ENCODE measurements around the gene GMPR2. TPM values are rescaled to one million over a fixed set of nuclear protein-coding genes. Genes with fewer than 3 reads are reported as not detected.

Gene GMPR2
- total RNA-seq, 2 donors from 2014 or later, result 54.5 to 106 TPM

DNA sequence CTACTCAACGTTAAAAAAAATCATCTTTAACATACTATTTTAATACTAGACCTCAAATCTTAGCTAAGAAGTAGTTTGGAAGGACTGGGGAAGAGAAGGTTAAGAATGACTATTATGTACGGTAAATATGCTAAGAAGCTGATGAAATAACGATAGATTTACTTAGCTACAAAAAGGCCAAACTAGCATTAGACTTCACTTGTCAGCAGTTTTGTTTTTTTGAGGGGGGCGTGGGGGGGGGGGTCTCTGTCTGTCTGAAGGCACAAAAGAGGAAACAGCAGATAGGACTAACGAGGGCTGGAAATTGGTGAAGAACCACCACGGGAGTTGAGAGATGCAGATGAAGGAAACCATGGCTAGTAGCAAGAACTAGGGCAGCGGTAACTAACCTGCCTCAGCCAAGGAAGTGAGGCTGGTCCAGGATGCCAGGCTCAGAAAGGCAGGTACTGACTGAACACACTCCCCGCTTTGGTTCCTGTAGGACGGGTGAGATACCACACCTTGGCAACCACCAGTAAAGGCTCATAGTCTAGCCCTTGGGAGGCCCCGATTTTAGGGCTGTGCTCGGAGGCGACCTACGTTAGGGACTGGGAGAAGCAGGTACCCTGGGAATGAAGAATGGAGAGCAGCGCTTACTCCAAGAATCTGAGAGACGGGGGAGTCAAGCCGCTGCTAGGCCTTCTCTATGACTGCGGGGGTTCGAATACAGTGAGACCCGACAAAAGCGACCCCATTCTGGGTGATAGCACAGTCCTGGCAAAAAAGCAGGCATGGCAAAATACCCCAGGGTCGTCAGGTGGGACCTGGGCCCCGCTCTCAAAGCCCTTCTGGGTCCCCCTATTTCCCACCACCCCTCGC, 1.2 kb upstream of the GMPR2 start:
- Histone ChIP-seq H3K36me3 (peaks cover 0 to 6% of the 10 kb centered on the region in 2 donors), H3K4me1 (replicated peaks) (peaks cover 7% of the 10 kb centered on the region), H3K9me3 (no peaks in the 10 kb centered on the region), H3K27me3 (replicated peaks; ENCODE audit: insufficient read depth) (no peaks in the 10 kb centered on the region), H3K27ac (peak overlapping the region; percentile 83 to 88), H3K4me3 (peak overlapping the region; percentile 71 to 72)
- TF ChIP-seq POLR2A (IDR thresholded peaks at IDR 0.05) (no peak), POLR2AphosphoS5 (IDR thresholded peaks at IDR 0.05) (no peak), CTCF (IDR thresholded peaks at IDR 0.05) (no peak)
- DNase-seq (ENCODE audit: low spot score), result no peak
- intact Hi-C loops (cut with DNase I), result loop anchor here (1.0 kb wide), 1 partner anchor 16 kb away; no protein-coding TSS in a partner anchor
- WGBS, result 11% methylated on average over 23 of the region's 23 CpGs

- Histone ChIP-seq H3K9me3 (no peaks in the 10 kb centered on the region), H3K27me3 (replicated peaks; ENCODE audit: insufficient read depth) (no peaks in the 10 kb centered on the region), H3K27ac (peak within 1 kb of the TSS; percentile 83 to 88), H3K36me3 (peaks cover 1 to 6% of the 10 kb centered on the region in 2 donors), H3K4me1 (replicated peaks) (peaks cover 7% of the 10 kb centered on the region), H3K4me3 (peak within 1 kb of the TSS; percentile 71 to 72)
- intact Hi-C loops (cut with DNase I), result no loop called here
- WGBS, result 0% methylated on average over 27 of the region's 30 CpGs
- DNase-seq (ENCODE audit: low spot score), result peak; percentile 90
- TF ChIP-seq POLR2A (IDR thresholded peaks at IDR 0.05), result peak; percentile 43
- peak in 1 of 4 experiments; percentile 7 for TF ChIP-seq CTCF (IDR thresholded peaks at IDR 0.05)
- TF ChIP-seq POLR2AphosphoS5 (IDR thresholded peaks at IDR 0.05), result no peak
Measured at GRCh38 chr14:24232121-24232644, 546 bp upstream of the GMPR2 start, which contains the start of gene NEDD8. TSS of gene NEDD8 (minus strand) at chr14:24232367. CDS start at chr14:24232267, 100 bp downstream.

GRCh38 chr14:24233538-24233866, 773 bp downstream of the GMPR2 start:
- H3K4me1 ChIP-seq (replicated peaks), result peaks cover 7% of the 10 kb centered on the region
- H3K27me3 ChIP-seq (replicated peaks; ENCODE audit: insufficient read depth), result no peaks in the 10 kb centered on the region
- no peaks in the 10 kb centered on the region for H3K9me3 ChIP-seq
- TF ChIP-seq POLR2A (IDR thresholded peaks at IDR 0.05), result no peak
- TF ChIP-seq CTCF (IDR thresholded peaks at IDR 0.05), result no peak
- TF ChIP-seq POLR2AphosphoS5 (IDR thresholded peaks at IDR 0.05), result no peak
- H3K36me3 ChIP-seq, result peaks cover 3 to 6% of the 10 kb centered on the region in 2 donors
- DNase-seq (ENCODE audit: low spot score), result no peak
- peak overlapping the region; percentile 83 to 88 for H3K27ac ChIP-seq
- intact Hi-C loops (cut with DNase I), result no loop called here
- WGBS, result 58% methylated on average over 2 of the region's 2 CpGs
- H3K4me3 ChIP-seq, result peak overlapping the region; percentile 71 to 72

DNA sequence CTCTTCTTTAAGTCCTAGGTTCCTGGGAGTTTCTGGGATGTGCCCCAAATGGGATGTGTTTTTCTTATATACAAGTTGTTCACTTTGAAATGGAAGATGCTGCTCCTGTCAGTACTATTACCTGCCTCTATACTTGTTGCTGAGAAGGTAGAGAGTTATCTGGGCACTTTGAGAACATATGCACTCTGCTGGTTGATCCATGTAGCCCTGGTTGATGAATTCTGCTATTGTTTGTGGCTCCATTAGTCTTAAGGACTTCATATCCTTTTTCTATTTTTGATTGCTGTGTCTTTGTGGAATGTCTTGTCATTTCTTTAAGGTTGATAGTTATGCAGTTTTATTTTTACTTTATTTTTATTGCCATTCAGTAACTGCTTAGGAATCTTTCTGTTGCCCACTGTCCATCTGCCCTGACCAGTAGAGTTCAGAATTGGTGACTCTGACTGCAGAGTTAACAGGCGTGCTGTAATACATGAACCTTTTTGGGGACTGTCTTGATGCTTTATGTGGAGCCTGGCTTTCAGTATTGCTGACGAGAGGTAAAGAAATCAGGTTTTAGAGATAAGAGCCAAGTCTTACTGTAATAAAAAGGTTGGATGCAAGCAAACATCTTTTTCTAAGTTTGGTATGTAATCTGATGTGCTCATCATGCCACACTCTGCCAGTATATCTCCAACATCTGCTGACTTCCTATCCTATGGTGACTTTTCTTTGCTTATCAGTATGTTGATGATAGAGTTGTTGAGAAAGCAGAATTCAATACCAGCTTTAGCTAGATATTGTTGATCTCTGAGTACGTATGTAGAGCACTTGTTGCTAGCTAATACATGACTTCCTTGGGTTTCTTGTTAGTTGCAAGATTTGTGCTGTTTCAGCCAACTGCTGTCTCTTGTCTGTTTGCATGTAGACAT, 1.6 kb downstream of the GMPR2 start:
- 86% methylated on average over 3 of the region's 3 CpGs for WGBS
- Histone ChIP-seq H3K36me3 (peaks cover 3 to 6% of the 10 kb centered on the region in 2 donors), H3K4me3 (no peak overlapping the region), H3K27me3 (replicated peaks; ENCODE audit: insufficient read depth) (no peaks in the 10 kb centered on the region), H3K4me1 (replicated peaks) (peaks cover 7% of the 10 kb centered on the region), H3K9me3 (no peaks in the 10 kb centered on the region), H3K27ac (no peak overlapping the region)
- no peak for DNase-seq (ENCODE audit: low spot score)
- TF ChIP-seq POLR2A (IDR thresholded peaks at IDR 0.05), result no peak
- no peak for TF ChIP-seq POLR2AphosphoS5 (IDR thresholded peaks at IDR 0.05)
- TF ChIP-seq CTCF (IDR thresholded peaks at IDR 0.05), result no peak
- intact Hi-C loops (cut with DNase I), result no loop called here
